ENCODE results near the gene FN3KRP. TPM values are rescaled to one million over a fixed set of nuclear protein-coding genes. Genes with fewer than 3 reads are reported as not detected.

The FN3KRP gene
- total and polyA plus RNA-seq, 2 of the 13 experiments (the other 11 are each of a cell fraction or from before 2014, with no cell fraction given): 22.4 to 28.2 TPM

- TF ChIP-seq, protein P1, sequence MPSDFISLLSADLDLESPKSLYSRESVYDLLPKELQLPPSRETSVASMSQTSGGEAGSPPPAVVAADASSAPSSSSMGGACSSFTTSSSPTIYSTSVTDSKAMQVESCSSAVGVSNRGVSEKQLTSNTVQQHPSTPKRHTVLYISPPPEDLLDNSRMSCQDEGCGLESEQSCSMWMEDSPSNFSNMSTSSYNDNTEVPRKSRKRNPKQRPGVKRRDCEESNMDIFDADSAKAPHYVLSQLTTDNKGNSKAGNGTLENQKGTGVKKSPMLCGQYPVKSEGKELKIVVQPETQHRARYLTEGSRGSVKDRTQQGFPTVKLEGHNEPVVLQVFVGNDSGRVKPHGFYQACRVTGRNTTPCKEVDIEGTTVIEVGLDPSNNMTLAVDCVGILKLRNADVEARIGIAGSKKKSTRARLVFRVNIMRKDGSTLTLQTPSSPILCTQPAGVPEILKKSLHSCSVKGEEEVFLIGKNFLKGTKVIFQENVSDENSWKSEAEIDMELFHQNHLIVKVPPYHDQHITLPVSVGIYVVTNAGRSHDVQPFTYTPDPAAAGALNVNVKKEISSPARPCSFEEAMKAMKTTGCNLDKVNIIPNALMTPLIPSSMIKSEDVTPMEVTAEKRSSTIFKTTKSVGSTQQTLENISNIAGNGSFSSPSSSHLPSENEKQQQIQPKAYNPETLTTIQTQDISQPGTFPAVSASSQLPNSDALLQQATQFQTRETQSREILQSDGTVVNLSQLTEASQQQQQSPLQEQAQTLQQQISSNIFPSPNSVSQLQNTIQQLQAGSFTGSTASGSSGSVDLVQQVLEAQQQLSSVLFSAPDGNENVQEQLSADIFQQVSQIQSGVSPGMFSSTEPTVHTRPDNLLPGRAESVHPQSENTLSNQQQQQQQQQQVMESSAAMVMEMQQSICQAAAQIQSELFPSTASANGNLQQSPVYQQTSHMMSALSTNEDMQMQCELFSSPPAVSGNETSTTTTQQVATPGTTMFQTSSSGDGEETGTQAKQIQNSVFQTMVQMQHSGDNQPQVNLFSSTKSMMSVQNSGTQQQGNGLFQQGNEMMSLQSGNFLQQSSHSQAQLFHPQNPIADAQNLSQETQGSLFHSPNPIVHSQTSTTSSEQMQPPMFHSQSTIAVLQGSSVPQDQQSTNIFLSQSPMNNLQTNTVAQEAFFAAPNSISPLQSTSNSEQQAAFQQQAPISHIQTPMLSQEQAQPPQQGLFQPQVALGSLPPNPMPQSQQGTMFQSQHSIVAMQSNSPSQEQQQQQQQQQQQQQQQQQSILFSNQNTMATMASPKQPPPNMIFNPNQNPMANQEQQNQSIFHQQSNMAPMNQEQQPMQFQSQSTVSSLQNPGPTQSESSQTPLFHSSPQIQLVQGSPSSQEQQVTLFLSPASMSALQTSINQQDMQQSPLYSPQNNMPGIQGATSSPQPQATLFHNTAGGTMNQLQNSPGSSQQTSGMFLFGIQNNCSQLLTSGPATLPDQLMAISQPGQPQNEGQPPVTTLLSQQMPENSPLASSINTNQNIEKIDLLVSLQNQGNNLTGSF (CRISPR knock-in tag; IDR thresholded peaks at IDR 0.05): no peak
- TF ChIP-seq ERF (CRISPR knock-in tag; IDR thresholded peaks at IDR 0.05): no peak
- TF ChIP-seq ZNF577 (CRISPR knock-in tag; IDR thresholded peaks at IDR 0.05; ENCODE audit: borderline replicate concordance, low read depth): no peak
- TF ChIP-seq NCOA5 (CRISPR knock-in tag; IDR thresholded peaks at IDR 0.05): no peak
Measured at GRCh38 chr17:82704886-82705285, 11.6 kb upstream of the FN3KRP start (continued).

GRCh38 chr17:82705756-82706155, 10.8 kb upstream of the FN3KRP start:
- no peaks in the 10 kb centered on the region for H3K79me2 ChIP-seq (ENCODE audit: insufficient read depth, low read length)
- intact Hi-C loops (cut with micrococcal nuclease; ENCODE audit: unreplicated experiment) (no loop called here), in situ Hi-C loops (cut with HindIII; ENCODE audit: extremely low pct_ligation_motif_present, low pct_unique_long_range_greater_than_20kb) (no loop called here)
- FAIRE-seq: no peak
- ChIA-PET POLR2A (no interaction called here), CTCF (ENCODE audit: low intra/inter-chr PET ratio, low total read pairs) (no interaction called here)
- no peak overlapping the region for H3K4me3 ChIP-seq (replicated peaks in 1 of 3; ENCODE audit: insufficient read depth in 1 of 3, low read depth in 2 of 3, low read length in 3 of 3)
- ATAC-seq: no peak; the same call in 2 of the 3 replicates
- no peak overlapping the region for H3K27ac ChIP-seq (ENCODE audit: extremely low read length, insufficient read depth, low read length)
- no peaks in the 10 kb centered on the region for H3K9me3 ChIP-seq (ENCODE audit: low read length)
- H3K9ac ChIP-seq (ENCODE audit: insufficient read depth, low read depth, low read length): no peak overlapping the region
- no peaks in the 10 kb centered on the region for H4K20me1 ChIP-seq (ENCODE audit: insufficient read depth, low read length)
- peaks cover 64% of the 10 kb centered on the region for H3K4me1 ChIP-seq (ENCODE audit: insufficient read depth, low read length)
- H3K36me3 ChIP-seq (replicated peaks in 1 of 2; ENCODE audit: control insufficient read depth in 1 of 2, insufficient read depth in 2 of 2, low read length in 2 of 2): no peaks in the 10 kb centered on the region
- H3K4me2 ChIP-seq (ENCODE audit: low read depth, low read length): no peak overlapping the region
- no peak for DNase-seq (ENCODE audit: low spot score)
- peaks cover 5 to 32% of the 10 kb centered on the region in 2 experiments; a peak in 3 of 5 replicates for H3K27me3 ChIP-seq (ENCODE audit: control insufficient read depth in 1 of 2, insufficient read depth in 2 of 2, low read length in 2 of 2)
- H2AFZ ChIP-seq (ENCODE audit: low read length): no peak overlapping the region
- 58% methylated on average over 12 of the region's 18 CpGs for WGBS (ENCODE audit: low lambda C conversion rate)
- BruUV-seq (replicated peaks): no TSS peak
- 0 out of 2 replicates have a peak, but pooled peaks have one; percentile 4 for TF ChIP-seq UBTF (CRISPR knock-in tag; IDR thresholded peaks at IDR 0.05)
- TF ChIP-seq ZNF607 (CRISPR knock-in tag; IDR thresholded peaks at IDR 0.05; ENCODE audit: borderline replicate concordance): 0 out of 2 replicates have a peak, but pooled peaks have one; percentile 17
- 0 out of 2 replicates have a peak, but pooled peaks have one; percentile 25 for TF ChIP-seq RXRA (CRISPR knock-in tag; IDR thresholded peaks at IDR 0.05)
- peak; percentile 27; the same call in 1 of the 2 replicates for TF ChIP-seq ZNF768 (CRISPR knock-in tag; IDR thresholded peaks at IDR 0.05)
- no peak for TF ChIP-seq ZNF512B (CRISPR knock-in tag; IDR thresholded peaks at IDR 0.05; ENCODE audit: borderline replicate concordance)
